Cardiac muscle cell (in vitro differentiated cells and primary cell): ENCODE results near the gene TCF4. TPM values are rescaled to one million over a fixed set of nuclear protein-coding genes. Genes with fewer than 3 reads are reported as not detected.

Experiments used
- DNase-seq, 2 donors: peaks; one replicate each; pipeline versions ENCODE4 v3.0.0 to v3.0.0-alpha.2; 2010 to 2017; ENCODE audit warnings: low read depth in 1 of 2, low spot score in 1 of 2
- H3K27ac ChIP-seq: fragments of 200-600 bp; sonication (generic); 2 replicates; pipeline ENCODE4 v1.5.1; 2016
- H3K27me3 ChIP-seq: fragments of 200-600 bp; sonication (generic); 2 replicates; pipeline ENCODE4 v1.6.0; 2016; ENCODE audit warnings: control low read depth
- H3K36me3 ChIP-seq: fragments of 200-600 bp; sonication (generic); 2 replicates; pipeline ENCODE4 v1.5.1; 2016; ENCODE audit warnings: control low read depth
- H3K4me1 ChIP-seq: fragments of 200-600 bp; sonication (generic); 2 replicates; pipeline ENCODE4 v1.8.1; 2017; ENCODE audit warnings: low read depth, mild to moderate bottlenecking, mixed run types
- H3K4me3 ChIP-seq: fragments of 200-600 bp; sonication (generic); 2 replicates; pipeline ENCODE4 v1.5.1; 2016; ENCODE audit warnings: mild to moderate bottlenecking
- H3K9me3 ChIP-seq: fragments of 200-600 bp; sonication (generic); 2 replicates; pipeline ENCODE4 v1.5.1; 2017; ENCODE audit warnings: low read depth, mild to moderate bottlenecking, control low read depth
- CTCF ChIP-seq: IDR thresholded peaks from 2 replicates; pipeline ENCODE4 v1.5.1; 2012; ENCODE audit warnings: low read depth, mild to moderate bottlenecking, low read length
- polyA plus RNA-seq: library from polyadenylated mRNA; unstranded; fragments of >200 nt; fragmentation: Nextera tagmentation; extraction: Ambion mirVana; gene quantifications from 2 replicates; pipeline ENCODE4 v1.2.1, GENCODE V29; 2016
- total RNA-seq: library from RNA; depleted of rRNA; stranded (reverse); fragments of >200 nt; gene quantifications from 2 replicates; pipeline ENCODE4 v1.2.3, GENCODE V29; 2016

The TCF4 gene
- total and polyA plus RNA-seq, 2 experiments from 2014 or later: 38.3 to 59.2 TPM

- Histone ChIP-seq H3K4me1 (peaks cover 15% of the 10 kb centered on the region), H3K27me3 (no peaks in the 10 kb centered on the region), H3K9me3 (no peaks in the 10 kb centered on the region), H3K36me3 (no peaks in the 10 kb centered on the region), H3K4me3 (no peak overlapping the region), H3K27ac (no peak overlapping the region)
- DNase-seq: no peak
- no peak for TF ChIP-seq CTCF
These were observed 286.2 kb downstream of the TCF4 start for GRCh38 chr18:55301824-55302166.

GRCh38 chr18:55300936-55301531 lies 287.0 kb downstream of the TCF4 start:
- Histone ChIP-seq H3K36me3 (no peaks in the 10 kb centered on the region), H3K4me1 (peaks cover 21% of the 10 kb centered on the region), H3K9me3 (no peaks in the 10 kb centered on the region), H3K27me3 (no peaks in the 10 kb centered on the region), H3K4me3 (no peak overlapping the region), H3K27ac (no peak overlapping the region)
- DNase-seq: no peak
- no peak for TF ChIP-seq CTCF

GRCh38 chr18:55300421-55300935 lies 287.5 kb downstream of the TCF4 start:
- Histone ChIP-seq H3K36me3 (no peaks in the 10 kb centered on the region), H3K4me3 (no peak overlapping the region), H3K27ac (no peak overlapping the region), H3K9me3 (no peaks in the 10 kb centered on the region), H3K27me3 (no peaks in the 10 kb centered on the region), H3K4me1 (peaks cover 24% of the 10 kb centered on the region)
- no peak for TF ChIP-seq CTCF
- DNase-seq: peak in 1 of 2 donors; percentile 22

GRCh38 chr18:55296778-55297177 lies 291.2 kb downstream of the TCF4 start:
- no peaks in the 10 kb centered on the region for H3K27me3 ChIP-seq
- H3K36me3 ChIP-seq: no peaks in the 10 kb centered on the region
- no peak for TF ChIP-seq CTCF
- peaks cover 24% of the 10 kb centered on the region for H3K4me1 ChIP-seq
- no peak for DNase-seq
- no peaks in the 10 kb centered on the region for H3K9me3 ChIP-seq
- peak overlapping the region; percentile 64 for H3K27ac ChIP-seq
- H3K4me3 ChIP-seq: no peak overlapping the region

GRCh38 chr18:55296115-55296514 lies 291.9 kb downstream of the TCF4 start:
- peak in 1 of 2 donors; percentile 13 for DNase-seq
- H3K36me3 ChIP-seq: no peaks in the 10 kb centered on the region
- H3K27me3 ChIP-seq: no peaks in the 10 kb centered on the region
- peaks cover 24% of the 10 kb centered on the region for H3K4me1 ChIP-seq
- no peak overlapping the region for H3K4me3 ChIP-seq
- no peaks in the 10 kb centered on the region for H3K9me3 ChIP-seq
- H3K27ac ChIP-seq: peak overlapping the region; percentile 64
- TF ChIP-seq CTCF: no peak

- no peaks in the 10 kb centered on the region for H3K27me3 ChIP-seq
- TF ChIP-seq CTCF: no peak
- DNase-seq: no peak
- no peak overlapping the region for H3K4me3 ChIP-seq
- no peaks in the 10 kb centered on the region for H3K36me3 ChIP-seq
- H3K27ac ChIP-seq: no peak overlapping the region
- H3K4me1 ChIP-seq: peaks cover 10% of the 10 kb centered on the region
- no peaks in the 10 kb centered on the region for H3K9me3 ChIP-seq
These were observed 297.1 kb downstream of the TCF4 start for GRCh38 chr18:55290898-55291297.
